Calu3 (cell line): ENCODE data around the gene KCP. TPM values are rescaled to one million over a fixed set of nuclear protein-coding genes. Genes with fewer than 3 reads are reported as not detected.

ENCODE experiments used
- BruUV-seq: library from RNA; stranded (reverse); fragments of 400-500 nt; replicated peaks from 2 replicates; lab custom pipeline; 2021; lab: Mats Ljungman, UMichigan
- CTCF ChIA-PET: fragments of 300-600 bp; sonication (Branson Sonifier 250); formaldehyde crosslinking; loops from one replicate; lab custom pipeline; 2022; ENCODE audit warnings: antibody characterized with exemption; lab: Charles Lee
- DNase-seq: peaks from one replicate; pipeline ENCODE4 v3.0.0; 2022
- H3K27ac Mint-ChIP-seq: one replicate; pipeline ENCODE4 v1.8.0; 2022; ENCODE audit warnings: mixed read lengths; ENCODE audit not compliant: unreplicated experiment
- H3K27me3 Mint-ChIP-seq: one replicate; pipeline ENCODE4 v1.8.0; 2022; ENCODE audit warnings: mixed read lengths; ENCODE audit not compliant: unreplicated experiment
- H3K36me3 Mint-ChIP-seq: one replicate; pipeline ENCODE4 v1.8.0; 2022; ENCODE audit warnings: mild to moderate bottlenecking, moderate library complexity, mixed read lengths; ENCODE audit not compliant: insufficient read depth, unreplicated experiment
- H3K4me1 Mint-ChIP-seq: one replicate; pipeline ENCODE4 v1.8.0; 2022; ENCODE audit warnings: mild to moderate bottlenecking, low read depth, mixed read lengths; ENCODE audit not compliant: unreplicated experiment
- H3K4me3 Mint-ChIP-seq: one replicate; pipeline ENCODE4 v1.8.0; 2022; ENCODE audit warnings: mild to moderate bottlenecking, low read depth, moderate library complexity, mixed read lengths; ENCODE audit not compliant: unreplicated experiment
- H3K9me3 Mint-ChIP-seq: one replicate; pipeline ENCODE4 v1.8.0; 2022; ENCODE audit warnings: low read depth, mixed read lengths; ENCODE audit not compliant: unreplicated experiment
- intact Hi-C: fragments of 100-400 bp; cut with micrococcal nuclease; formaldehyde crosslinking; loops from one replicate; pipeline ENCODE4 v1.10.0; 2022; ENCODE audit not compliant: unreplicated experiment
- total RNA-seq: library from RNA; stranded (reverse); gene quantifications from 2 replicates; pipeline ENCODE4 v1.2.3, GENCODE V29; 2022
- TF ChIP-seq, protein P1 (sequence below): fragments of 200-600 bp; IDR thresholded peaks from one replicate; pipeline ENCODE4 v1.8.0; 2022; ENCODE audit warnings: antibody characterized with exemption; ENCODE audit not compliant: unreplicated experiment

KCP gene
- total RNA-seq, 1 experiment from 2014 or later, result 6.8 TPM

DNA sequence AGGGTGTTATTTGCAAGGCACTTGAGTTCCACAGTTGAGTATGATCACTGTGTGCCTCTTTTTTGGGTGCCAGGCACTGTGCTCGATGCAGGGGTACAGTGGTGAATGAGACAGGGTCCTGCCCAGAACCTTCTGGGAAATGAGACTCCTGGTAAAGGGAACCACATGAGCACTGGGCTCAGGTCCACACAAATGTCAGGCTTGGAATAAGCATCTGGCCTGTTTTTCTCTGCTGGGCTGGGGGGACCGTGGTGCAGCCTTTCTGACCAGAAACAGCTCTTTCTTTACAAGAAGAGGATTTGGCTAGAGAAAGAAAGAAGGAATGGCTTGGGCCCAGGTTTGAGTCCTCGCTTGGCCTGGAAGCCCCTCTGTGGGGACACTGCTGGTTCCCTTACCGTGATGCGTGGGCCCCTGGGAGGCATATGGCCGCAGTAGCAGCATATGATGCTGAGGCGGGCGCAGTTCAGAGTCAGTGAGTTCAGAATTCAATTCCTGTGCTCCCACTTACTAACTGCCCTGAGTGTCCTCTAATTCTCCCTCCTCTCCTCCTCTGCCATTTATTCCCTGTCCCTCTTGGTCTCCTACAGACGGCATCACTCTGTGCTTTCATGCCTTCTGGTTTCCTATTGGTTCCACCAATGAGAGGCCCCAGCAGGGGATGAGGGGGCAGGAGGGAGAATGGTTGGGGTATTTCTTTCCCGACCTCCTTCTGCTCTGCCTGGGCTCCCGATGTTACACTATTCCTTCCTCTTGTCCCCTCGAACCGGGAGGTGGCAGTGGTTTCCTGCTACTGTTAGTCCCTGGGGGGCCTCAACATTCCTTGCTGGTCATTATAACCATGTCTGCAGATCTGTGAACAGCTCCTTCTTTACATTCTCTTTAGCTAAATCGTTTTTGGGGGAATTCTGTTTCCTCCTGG, 9.6 kb upstream of the KCP start:
- Mint-ChIP-seq H3K36me3 (no peaks in the 10 kb centered on the region), H3K4me3 (no peak overlapping the region), H3K27me3 (peaks cover 51% of the 10 kb centered on the region), H3K27ac (no peak overlapping the region), H3K9me3 (no peaks in the 10 kb centered on the region), H3K4me1 (peaks cover 18% of the 10 kb centered on the region)
- no TSS peak for BruUV-seq
- CTCF ChIA-PET, result interaction anchor here (0.7 kb wide), 1 partner anchor 31 kb away, joined by 3 read pairs; no protein-coding TSS in a partner anchor
- intact Hi-C loops, result no loop called here
- TF ChIP-seq, protein P1, sequence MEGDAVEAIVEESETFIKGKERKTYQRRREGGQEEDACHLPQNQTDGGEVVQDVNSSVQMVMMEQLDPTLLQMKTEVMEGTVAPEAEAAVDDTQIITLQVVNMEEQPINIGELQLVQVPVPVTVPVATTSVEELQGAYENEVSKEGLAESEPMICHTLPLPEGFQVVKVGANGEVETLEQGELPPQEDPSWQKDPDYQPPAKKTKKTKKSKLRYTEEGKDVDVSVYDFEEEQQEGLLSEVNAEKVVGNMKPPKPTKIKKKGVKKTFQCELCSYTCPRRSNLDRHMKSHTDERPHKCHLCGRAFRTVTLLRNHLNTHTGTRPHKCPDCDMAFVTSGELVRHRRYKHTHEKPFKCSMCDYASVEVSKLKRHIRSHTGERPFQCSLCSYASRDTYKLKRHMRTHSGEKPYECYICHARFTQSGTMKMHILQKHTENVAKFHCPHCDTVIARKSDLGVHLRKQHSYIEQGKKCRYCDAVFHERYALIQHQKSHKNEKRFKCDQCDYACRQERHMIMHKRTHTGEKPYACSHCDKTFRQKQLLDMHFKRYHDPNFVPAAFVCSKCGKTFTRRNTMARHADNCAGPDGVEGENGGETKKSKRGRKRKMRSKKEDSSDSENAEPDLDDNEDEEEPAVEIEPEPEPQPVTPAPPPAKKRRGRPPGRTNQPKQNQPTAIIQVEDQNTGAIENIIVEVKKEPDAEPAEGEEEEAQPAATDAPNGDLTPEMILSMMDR, result no peak
- DNase-seq, result no peak

DNA sequence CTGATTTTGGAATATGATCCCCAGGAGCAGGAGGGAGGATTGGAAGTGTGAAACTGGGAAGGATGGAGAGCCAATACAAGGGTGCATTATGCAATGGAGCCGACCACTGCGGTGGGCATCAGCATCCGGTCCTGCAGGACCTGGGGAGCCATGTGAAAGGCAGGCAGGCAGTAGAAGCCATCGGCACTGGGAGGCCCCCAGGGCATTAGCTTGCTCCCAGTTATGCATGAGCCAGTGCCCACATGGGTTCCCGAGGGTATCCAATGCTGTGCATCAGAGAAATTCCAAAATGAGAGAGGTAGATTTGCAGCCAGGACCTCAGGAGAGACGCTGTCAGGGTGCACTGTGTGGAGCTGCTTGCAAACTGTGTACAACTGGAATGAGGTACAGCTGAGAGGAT, 8.7 kb upstream of the KCP start:
- no TSS peak for BruUV-seq
- H3K27ac Mint-ChIP-seq, result no peak overlapping the region
- H3K9me3 Mint-ChIP-seq, result no peaks in the 10 kb centered on the region
- intact Hi-C loops, result no loop called here
- no peak for DNase-seq
- H3K36me3 Mint-ChIP-seq, result no peaks in the 10 kb centered on the region
- TF ChIP-seq, protein P1, result no peak
- peaks cover 60% of the 10 kb centered on the region for H3K27me3 Mint-ChIP-seq
- H3K4me3 Mint-ChIP-seq, result no peak overlapping the region
- H3K4me1 Mint-ChIP-seq, result peaks cover 21% of the 10 kb centered on the region
- CTCF ChIA-PET, result no interaction called here

DNA sequence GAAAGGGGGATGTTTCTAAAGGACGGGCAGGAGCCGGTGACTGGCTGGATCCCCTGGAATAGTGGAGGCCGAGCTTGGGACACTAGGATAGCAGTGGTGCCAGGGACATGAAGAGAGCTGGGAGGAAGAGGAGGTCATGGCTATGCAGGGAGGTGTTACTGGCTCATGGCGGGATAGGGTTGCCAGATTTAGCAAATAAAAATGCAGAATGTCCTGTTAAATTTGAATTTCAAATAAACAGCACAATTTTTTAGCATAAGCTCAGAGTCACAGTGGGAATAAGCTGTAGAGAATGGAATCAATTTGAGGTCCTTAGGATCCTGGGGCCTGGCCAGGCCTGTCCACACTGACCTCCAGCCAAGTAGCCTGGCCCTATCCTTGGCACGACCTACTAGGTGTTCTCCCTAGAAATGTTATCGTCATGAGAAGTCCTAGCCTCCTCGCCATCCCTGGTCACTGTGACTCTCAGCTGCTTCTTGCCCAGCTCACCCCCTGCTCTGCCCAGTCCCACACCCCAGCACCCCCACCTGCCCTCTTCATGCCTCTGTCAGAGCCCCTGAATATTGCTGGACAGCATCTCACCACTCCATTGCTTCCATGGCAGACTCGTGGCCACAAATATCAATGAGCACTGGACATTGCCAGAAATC, 7.6 kb upstream of the KCP start:
- H3K9me3 Mint-ChIP-seq, result no peaks in the 10 kb centered on the region
- TF ChIP-seq, protein P1, result no peak
- H3K4me3 Mint-ChIP-seq, result no peak overlapping the region
- CTCF ChIA-PET, result no interaction called here
- no peaks in the 10 kb centered on the region for H3K36me3 Mint-ChIP-seq
- H3K27me3 Mint-ChIP-seq, result peaks cover 67% of the 10 kb centered on the region
- intact Hi-C loops, result no loop called here
- BruUV-seq, result no TSS peak
- DNase-seq, result no peak
- no peak overlapping the region for H3K27ac Mint-ChIP-seq
- peaks cover 21% of the 10 kb centered on the region for H3K4me1 Mint-ChIP-seq

DNA sequence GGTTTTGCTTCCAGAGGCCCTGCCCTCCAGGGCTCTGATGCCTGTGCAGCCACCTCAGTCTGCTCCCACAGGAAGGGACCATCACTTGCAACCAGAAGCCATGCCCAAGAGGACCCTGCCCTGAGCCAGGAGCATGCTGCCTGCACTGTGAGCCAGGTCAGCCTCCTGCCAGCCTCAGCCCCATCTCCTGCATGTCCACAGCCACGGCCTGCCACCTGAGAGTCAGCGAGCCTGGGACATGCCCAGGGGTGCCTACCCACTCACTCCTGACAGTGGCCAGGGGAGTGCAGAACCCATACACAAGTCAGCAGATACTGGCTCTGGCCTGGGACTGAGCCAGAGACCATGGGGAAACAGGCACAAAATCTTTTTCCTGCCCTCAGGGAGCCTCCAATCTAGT, 6.6 kb upstream of the KCP start:
- H3K27ac Mint-ChIP-seq, result no peak overlapping the region
- H3K9me3 Mint-ChIP-seq, result no peaks in the 10 kb centered on the region
- peaks cover 23% of the 10 kb centered on the region for H3K4me1 Mint-ChIP-seq
- intact Hi-C loops, result no loop called here
- no peaks in the 10 kb centered on the region for H3K36me3 Mint-ChIP-seq
- no peak for DNase-seq
- peaks cover 63% of the 10 kb centered on the region for H3K27me3 Mint-ChIP-seq
- CTCF ChIA-PET, result no interaction called here
- H3K4me3 Mint-ChIP-seq, result no peak overlapping the region
- TF ChIP-seq, protein P1, result no peak
- no TSS peak for BruUV-seq
